Ascending aorta (tissue), 2 donors: Measurements from ENCODE around the gene DENND5A. TPM values are rescaled to one million over a fixed set of nuclear protein-coding genes. Genes with fewer than 3 reads are reported as not detected.

ENCODE experiments used
- DNase-seq, 2 donors: peaks; one replicate each; pipeline ENCODE4 v3.0.0-alpha.2; 2019; ENCODE audit warnings: low spot score in 2 of 2
- H3K27ac ChIP-seq, 2 donors: fragments of 200-600 bp; sonication (generic); one replicate each; pipeline ENCODE4 v1.5.1; 2016 to 2017; ENCODE audit warnings: mild to moderate bottlenecking in 1 of 2
- H3K27me3 ChIP-seq: fragments of 200-600 bp; sonication (generic); one replicate; pipeline ENCODE4 v1.5.1; 2017
- H3K36me3 ChIP-seq, 2 donors: fragments of 200-600 bp; sonication (generic); one replicate each; pipeline ENCODE4 v1.5.1; 2016
- H3K4me1 ChIP-seq, 2 donors: fragments of 200-600 bp; sonication (generic); one replicate each; pipeline ENCODE4 v1.5.1; 2016 to 2017; ENCODE audit warnings: mild to moderate bottlenecking in 1 of 2
- H3K4me3 ChIP-seq, 2 donors: fragments of 200-600 bp; sonication (generic); one replicate each; pipeline ENCODE4 v1.5.1; 2016 to 2017; ENCODE audit warnings: mild to moderate bottlenecking in 1 of 2
- H3K9me3 ChIP-seq, 2 donors: fragments of 200-600 bp; sonication (generic); one replicate each; pipeline ENCODE4 v1.5.1; 2016
- CTCF ChIP-seq, 3 experiments: fragments of 200-600 bp in 2 of 3; fragments of 450-650 bp in 1 of 3; sonication (generic) in 2 of 3; IDR thresholded peaks; one replicate each; pipeline ENCODE4 v1.5.1; 2016 to 2019; ENCODE audit warnings: antibody characterized with exemption in 3 of 3, mild to moderate bottlenecking in 1 of 3, moderate library complexity in 1 of 3
- intact Hi-C: fragments of 100-400 bp; cut with DNase I; formaldehyde crosslinking; loops from one replicate; pipeline ENCODE4 v1.15.1; 2023
- total RNA-seq: library from RNA; depleted of rRNA; stranded (reverse); fragments of >200 nt; gene quantifications from one replicate; pipeline ENCODE4 v1.1.0, GENCODE V29; 2016

The DENND5A gene
- total RNA-seq, 1 donor from 2014 or later: 111 TPM

GRCh38 chr11:9139628-9140357 is 125.4 kb downstream of the DENND5A start:
- DNase-seq: no peak
- H3K4me1 ChIP-seq: peaks cover 7 to 19% of the 10 kb centered on the region in 2 donors
- peak overlapping the region; percentile 67 to 68 for H3K27ac ChIP-seq
- no peaks in the 10 kb centered on the region for H3K9me3 ChIP-seq
- H3K27me3 ChIP-seq: no peaks in the 10 kb centered on the region
- no peak overlapping the region for H3K4me3 ChIP-seq
- TF ChIP-seq CTCF (IDR thresholded peaks at IDR 0.05): no peak
- intact Hi-C loops: loop anchor here (5.0 kb wide), 5 partner anchors 137 to 457 kb away; partner anchors contain the start of genes AKIP1, NRIP3, RPL27A and TMEM9B
- H3K36me3 ChIP-seq: peaks cover 40 to 48% of the 10 kb centered on the region in 2 donors

- no peak for TF ChIP-seq CTCF (IDR thresholded peaks at IDR 0.05)
- peaks cover 7 to 19% of the 10 kb centered on the region in 2 donors for H3K4me1 ChIP-seq
- no peak overlapping the region for H3K4me3 ChIP-seq
- peaks cover 32 to 39% of the 10 kb centered on the region in 2 donors for H3K36me3 ChIP-seq
- H3K27me3 ChIP-seq: no peaks in the 10 kb centered on the region
- DNase-seq: peak in 1 of 2 donors; percentile 74
- intact Hi-C loops: loop anchor here (5.0 kb wide), 5 partner anchors 137 to 457 kb away; partner anchors contain the start of genes AKIP1, NRIP3, RPL27A and TMEM9B
- peak overlapping the region; percentile 67 to 68 for H3K27ac ChIP-seq
- H3K9me3 ChIP-seq: no peaks in the 10 kb centered on the region
Observed at GRCh38 chr11:9138612-9139579, 126.3 kb downstream of the DENND5A start.

GRCh38 chr11:9138133-9138453 is 127.1 kb downstream of the DENND5A start:
- intact Hi-C loops: loop anchor here (5.0 kb wide), 5 partner anchors 136 to 456 kb away; partner anchors contain the start of genes AKIP1, NRIP3, RPL27A and TMEM9B
- H3K27me3 ChIP-seq: no peaks in the 10 kb centered on the region
- DNase-seq: no peak
- peak overlapping the region; percentile 57 to 67 for H3K27ac ChIP-seq
- H3K4me1 ChIP-seq: peaks cover 7 to 19% of the 10 kb centered on the region in 2 donors
- no peaks in the 10 kb centered on the region for H3K9me3 ChIP-seq
- no peak overlapping the region for H3K4me3 ChIP-seq
- no peak for TF ChIP-seq CTCF (IDR thresholded peaks at IDR 0.05)
- H3K36me3 ChIP-seq: peaks cover 24 to 31% of the 10 kb centered on the region in 2 donors

GRCh38 chr11:9137293-9138132 is 127.6 kb downstream of the DENND5A start:
- intact Hi-C loops: loop anchor here (1.0 to 5.0 kb wide), 6 partner anchors 122 to 455 kb away; partner anchors contain the start of genes AKIP1, NRIP3, RPL27A and TMEM9B
- Histone ChIP-seq H3K27me3 (no peaks in the 10 kb centered on the region), H3K9me3 (no peaks in the 10 kb centered on the region), H3K27ac (peak overlapping the region; percentile 58 to 67), H3K36me3 (peaks cover 21 to 25% of the 10 kb centered on the region in 2 donors), H3K4me3 (no peak overlapping the region), H3K4me1 (peaks cover 7 to 19% of the 10 kb centered on the region in 2 donors)
- TF ChIP-seq CTCF (IDR thresholded peaks at IDR 0.05): peak; percentile 87 to 98 (median 92)
- peak in 1 of 2 donors; percentile 86 for DNase-seq
